Cerebellar cortex (tissue), 1 donor: Measurements from ENCODE around the gene DPF3.

Source experiments
- DNase-seq: peaks from one replicate; pipeline ENCODE4 v3.0.0-alpha.2; 2015; ENCODE audit warnings: low spot score

DPF3 gene

GRCh38 chr14:72682188-72682587, 211.7 kb downstream of the DPF3 start:
- no peak for DNase-seq

- no peak for DNase-seq
Measured at GRCh38 chr14:72680853-72681640, 212.9 kb downstream of the DPF3 start.

- DNase-seq = peak; percentile 97
Measured at GRCh38 chr14:72679536-72680151, 214.3 kb downstream of the DPF3 start.

DNA sequence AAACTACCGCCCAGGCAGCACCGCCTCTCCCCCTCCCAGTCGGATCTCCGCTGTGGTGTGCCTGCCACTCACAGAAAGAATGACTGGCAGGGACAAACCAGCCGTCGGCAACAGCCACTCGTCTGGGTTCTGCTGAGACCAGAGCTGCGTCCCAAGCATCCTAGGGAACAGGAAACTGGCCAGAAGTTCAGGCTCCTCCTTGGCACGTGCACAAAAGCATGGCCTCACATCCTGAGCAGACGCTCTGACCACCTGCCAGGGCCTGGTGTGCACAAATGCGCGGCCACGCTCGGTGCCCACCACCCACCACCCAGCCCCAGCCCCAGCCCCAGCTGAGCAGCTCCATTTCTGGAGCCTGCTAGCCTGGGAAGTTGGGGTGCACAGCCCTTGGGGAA, 214.8 kb downstream of the DPF3 start:
- DNase-seq = peak; percentile 89

DNA sequence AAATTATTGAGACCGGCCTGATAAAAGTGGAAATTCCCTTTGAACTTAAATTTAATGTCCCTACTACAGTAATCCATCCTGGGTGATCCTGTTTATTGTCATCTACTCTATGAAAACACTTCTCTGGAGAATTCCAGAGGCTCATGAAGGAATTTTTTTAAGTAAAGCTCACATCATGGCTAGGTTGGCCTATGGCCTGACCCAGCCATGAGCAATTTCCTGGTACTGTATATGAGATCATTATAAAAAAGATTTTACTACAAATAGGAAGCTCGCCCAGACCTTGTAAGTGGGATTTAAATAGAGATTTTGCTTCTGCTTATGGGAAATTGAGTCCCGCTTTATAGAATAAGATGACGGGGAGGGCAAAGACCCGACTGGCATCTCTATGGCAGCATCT, 215.5 kb downstream of the DPF3 start:
- no peak for DNase-seq

DNA sequence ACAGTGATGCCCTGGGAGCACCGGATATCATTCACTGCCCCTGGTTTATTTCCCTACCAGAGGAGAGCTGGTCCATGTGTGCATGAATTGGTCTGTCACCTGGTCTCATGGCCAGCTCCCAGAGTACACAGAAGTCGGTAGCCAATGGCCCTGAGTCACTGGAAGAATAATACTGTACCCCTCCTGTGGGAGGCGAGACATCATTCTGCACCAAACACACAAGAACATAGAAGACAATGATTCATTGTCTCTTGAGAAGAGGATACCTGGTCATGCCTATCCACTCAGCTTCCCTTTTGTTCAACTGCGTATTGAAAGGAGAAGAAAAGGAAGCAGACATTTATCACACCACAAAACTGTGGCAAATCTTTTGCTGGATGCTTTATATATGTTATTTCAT, 216.2 kb downstream of the DPF3 start:
- DNase-seq = no peak

- DNase-seq = no peak
Measured at GRCh38 chr14:72675126-72675525, 218.8 kb downstream of the DPF3 start.

DNA sequence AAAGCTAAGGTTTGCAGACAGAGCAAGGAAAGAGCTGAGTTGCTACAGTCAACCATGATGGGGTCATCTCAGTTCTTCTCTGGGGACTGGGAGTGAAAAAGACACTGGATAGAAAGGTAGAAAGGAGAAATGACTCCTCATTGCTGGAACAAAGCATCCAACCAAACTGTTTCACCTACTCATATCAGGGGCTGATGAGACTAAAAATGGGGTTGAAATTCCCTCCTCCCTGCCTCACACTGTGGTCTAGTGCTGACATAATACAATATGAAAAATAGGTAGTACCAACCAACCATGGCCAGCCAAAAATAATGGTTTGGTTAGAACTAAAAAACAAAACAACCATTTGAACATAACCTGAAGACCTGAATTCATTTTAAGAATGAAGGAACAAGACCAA, 220.7 kb downstream of the DPF3 start:
- DNase-seq = no peak

DNA sequence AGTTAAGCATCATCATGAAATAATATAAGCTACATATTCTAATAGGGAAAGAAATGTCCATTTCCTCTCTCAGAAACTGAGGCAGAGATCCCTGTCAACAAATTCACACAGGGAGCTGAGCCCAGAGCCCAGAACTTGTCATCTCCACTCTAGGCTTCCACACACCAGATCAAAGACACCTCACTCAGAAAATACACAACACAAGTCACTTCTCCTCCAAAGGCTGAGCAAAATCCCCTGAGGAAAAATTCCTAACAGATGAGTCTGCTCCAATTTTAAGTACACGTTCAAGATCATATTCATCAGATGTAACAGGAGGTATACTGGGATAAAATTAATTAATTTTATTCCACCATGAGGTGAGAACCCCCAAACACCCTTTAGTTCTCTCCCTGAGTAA, 227.3 kb downstream of the DPF3 start:
- no peak for DNase-seq

DNA sequence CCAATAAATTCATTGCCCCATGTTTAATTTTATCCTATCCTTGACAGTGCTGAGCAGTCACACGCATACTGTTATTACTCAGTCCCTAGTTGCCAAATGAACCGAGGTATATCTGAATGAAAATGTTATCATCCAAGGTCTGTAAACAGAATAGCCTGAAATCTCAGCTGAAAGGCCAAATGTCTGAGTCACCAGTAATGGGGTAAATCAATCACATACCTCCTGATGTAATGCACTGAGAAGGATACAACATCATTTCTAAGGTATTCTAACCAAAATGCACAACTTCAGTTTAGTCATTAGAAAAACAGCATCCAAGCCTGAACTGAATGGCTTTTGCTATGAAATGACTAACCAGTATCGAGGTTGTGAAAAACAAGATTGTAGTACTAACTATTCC, 228.6 kb downstream of the DPF3 start:
- DNase-seq = no peak

GRCh38 chr14:72664651-72665050, 229.2 kb downstream of the DPF3 start:
- no peak for DNase-seq

DNA sequence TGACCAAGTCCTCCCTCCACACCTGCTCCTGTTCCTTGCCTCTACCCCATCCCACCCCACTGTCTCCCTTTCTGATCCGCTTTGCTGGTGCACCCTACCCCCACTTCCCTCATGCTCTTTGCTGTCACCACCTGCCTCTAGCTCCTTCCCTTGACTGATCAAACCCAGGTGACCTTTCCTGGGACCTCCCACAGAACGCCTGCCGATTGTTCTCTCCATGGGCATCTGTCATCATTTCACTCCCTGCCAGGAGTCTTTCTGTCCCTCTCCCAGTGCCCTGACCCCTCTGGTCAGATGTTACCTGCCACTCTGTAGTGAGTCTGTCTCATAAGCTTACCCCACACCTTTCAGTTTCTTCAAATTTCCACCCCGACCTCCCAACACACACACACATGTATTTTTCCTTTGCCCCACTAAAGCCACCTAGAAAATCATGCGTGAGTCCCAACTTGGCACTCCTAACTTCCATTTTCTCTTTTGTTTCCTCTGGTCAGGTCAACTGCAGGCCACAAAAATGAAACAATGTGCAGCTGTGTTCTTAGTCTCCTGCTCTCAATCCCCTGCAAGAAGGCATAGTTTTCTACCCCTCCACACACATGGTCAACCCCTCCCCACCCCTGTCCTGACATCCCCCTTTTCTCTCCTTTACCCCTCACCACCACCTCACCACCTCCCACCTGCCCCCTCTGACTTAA, 229.8 kb downstream of the DPF3 start:
- DNase-seq = no peak

- DNase-seq = no peak
Measured at GRCh38 chr14:72663076-72663487, 230.8 kb downstream of the DPF3 start.

DNA sequence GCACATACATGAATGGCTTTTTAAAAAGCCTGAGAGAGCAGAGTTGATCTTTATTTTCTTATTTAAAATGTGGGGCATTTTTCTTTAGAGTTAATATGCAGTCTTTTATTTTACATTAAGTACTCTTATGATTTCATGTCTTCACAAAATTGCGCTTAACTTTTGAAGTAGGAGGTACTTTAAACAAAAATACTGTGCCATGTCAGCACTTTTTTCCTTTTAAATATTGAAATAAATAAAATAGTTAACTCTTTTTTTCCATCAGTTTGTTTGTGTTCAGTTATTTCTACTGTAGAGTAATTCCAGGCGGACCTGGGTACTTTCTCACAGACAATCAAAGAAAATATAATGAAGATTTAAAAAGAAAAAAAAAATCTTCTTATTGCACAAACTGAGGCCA, 231.7 kb downstream of the DPF3 start:
- no peak for DNase-seq

DNA sequence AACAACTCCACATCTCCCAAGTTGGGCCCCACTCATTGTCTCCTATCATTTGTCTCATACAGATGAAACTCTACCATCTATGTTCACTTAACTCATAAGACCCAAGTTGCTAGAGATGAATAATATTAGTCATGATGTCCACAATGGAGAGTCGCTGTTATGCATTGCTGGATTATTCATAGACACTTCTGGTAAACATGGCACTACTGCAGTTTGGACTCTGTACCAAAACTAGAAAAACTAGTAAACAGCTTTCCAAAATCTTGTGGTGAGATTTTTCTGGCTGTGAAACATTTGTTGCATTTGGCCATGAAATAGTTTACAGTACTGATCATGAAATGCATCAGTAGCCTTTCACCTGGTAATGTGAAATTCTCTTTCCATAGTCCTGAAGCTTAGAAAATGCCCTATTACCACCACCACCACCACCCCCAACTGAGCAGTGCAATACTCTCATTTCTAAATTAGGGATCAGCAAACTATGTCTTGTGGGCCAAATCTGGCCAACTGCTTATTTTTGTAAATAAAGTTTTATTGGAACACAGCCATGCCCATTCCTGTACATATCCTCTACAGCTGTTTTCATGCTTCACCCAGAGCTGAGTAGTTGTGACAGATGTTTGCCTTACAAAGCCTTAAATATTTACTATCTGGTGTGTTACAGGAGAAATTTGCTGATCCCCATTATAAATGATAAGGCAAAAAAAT, 236.5 kb downstream of the DPF3 start:
- DNase-seq = no peak

GRCh38 chr14:72653026-72653425, 240.9 kb downstream of the DPF3 start:
- DNase-seq = no peak

GRCh38 chr14:72652179-72652578, 241.7 kb downstream of the DPF3 start:
- DNase-seq = peak; percentile 38

- peak; percentile 50 for DNase-seq
Measured at GRCh38 chr14:72651714-72652113, 242.2 kb downstream of the DPF3 start.

DNA sequence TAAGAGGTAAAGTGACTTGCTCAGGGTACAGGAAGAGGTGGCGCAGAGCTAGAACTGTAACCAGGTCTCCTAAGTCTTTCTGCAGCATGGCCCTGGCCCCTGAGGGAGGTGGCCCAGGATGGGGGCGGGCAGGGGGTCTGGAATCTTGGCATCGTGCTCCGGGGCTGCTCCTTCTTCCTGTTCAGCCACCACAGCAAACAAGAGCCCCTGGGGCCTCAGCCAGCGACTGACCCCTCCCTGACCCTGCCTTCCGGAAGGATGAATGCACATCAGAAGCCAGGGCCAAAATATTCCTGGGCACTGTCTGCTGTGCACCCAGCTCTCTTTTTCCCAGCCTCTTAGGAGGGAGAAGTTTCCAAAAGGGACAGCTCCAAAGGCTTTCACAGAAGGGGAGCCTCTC, 242.8 kb downstream of the DPF3 start:
- DNase-seq = no peak

- DNase-seq = no peak
Measured at GRCh38 chr14:72649603-72650227, 244.2 kb downstream of the DPF3 start.

- no peak for DNase-seq
Measured at GRCh38 chr14:72647782-72648181, 246.1 kb downstream of the DPF3 start.

DNA sequence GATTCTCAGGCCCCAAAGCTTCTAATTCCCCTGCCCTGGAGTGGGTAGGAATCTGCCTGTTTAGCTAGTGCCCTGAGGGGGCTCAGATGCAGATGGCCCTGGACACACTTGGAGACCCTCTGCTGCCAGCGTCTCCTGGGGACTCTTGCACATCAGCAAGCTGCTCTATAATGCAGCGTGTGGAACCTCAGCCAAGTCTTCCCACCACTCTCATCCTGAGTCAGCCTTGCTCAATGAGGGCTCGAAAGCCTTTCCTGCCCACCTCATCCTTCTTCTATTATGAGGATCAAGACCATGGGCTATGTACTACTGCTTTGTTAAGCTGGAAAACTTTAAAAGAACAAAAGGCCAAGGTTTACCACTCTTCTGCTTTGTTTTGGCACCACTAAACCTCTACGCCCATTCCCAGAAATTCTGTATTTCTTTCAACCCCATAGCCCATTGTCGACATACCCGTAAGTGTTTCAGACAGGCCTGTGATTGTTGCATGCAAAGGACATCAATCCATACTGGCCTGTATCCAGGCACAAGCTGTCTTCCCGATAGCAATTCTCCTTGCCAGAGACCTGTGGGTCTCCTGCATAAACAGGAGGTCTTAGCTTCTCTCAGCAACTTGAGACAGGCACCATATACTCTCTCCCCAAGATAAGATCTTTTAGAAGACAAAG, 246.9 kb downstream of the DPF3 start:
- DNase-seq = peak; percentile 48
